ENCODE measurements around the gene SPRING1.

DNA sequence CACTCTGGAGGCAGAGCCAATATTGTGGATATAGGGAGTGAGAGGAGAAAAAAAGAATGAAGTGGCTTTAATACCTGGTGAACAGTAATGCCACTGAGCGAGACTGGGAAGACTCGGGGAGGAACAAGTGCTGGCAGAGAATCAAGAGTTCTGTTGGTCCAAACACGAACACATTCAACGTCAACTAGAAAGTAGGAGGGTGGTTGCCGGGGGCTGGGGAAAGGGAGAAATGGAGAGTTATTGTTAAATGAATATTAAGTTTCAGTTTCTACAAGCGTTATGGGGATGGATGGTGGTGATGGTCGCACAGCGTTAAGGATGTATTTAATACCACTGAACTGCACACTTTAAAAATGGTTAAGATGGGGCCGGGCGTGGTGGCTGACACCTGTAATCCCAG is 2.8 kb downstream of the SPRING1 start:
- no peak for TF ChIP-seq ZNF76 (tag by site-specific recombination; IDR thresholded peaks at IDR 0.05; ENCODE audit: borderline replicate concordance, low read depth)
- TF ChIP-seq, protein P1, sequence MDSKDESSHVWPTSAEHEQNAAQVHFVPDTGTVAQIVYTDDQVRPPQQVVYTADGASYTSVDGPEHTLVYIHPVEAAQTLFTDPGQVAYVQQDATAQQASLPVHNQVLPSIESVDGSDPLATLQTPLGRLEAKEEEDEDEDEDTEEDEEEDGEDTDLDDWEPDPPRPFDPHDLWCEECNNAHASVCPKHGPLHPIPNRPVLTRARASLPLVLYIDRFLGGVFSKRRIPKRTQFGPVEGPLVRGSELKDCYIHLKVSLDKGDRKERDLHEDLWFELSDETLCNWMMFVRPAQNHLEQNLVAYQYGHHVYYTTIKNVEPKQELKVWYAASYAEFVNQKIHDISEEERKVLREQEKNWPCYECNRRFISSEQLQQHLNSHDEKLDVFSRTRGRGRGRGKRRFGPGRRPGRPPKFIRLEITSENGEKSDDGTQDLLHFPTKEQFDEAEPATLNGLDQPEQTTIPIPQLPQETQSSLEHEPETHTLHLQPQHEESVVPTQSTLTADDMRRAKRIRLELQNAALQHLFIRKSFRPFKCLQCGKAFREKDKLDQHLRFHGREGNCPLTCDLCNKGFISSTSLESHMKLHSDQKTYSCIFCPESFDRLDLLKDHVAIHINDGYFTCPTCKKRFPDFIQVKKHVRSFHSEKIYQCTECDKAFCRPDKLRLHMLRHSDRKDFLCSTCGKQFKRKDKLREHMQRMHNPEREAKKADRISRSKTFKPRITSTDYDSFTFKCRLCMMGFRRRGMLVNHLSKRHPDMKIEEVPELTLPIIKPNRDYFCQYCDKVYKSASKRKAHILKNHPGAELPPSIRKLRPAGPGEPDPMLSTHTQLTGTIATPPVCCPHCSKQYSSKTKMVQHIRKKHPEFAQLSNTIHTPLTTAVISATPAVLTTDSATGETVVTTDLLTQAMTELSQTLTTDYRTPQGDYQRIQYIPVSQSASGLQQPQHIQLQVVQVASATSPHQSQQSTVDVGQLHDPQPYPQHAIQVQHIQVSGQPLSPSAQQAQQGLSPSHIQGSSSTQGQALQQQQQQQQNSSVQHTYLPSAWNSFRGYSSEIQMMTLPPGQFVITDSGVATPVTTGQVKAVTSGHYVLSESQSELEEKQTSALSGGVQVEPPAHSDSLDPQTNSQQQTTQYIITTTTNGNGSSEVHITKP (tag by site-specific recombination; IDR thresholded peaks at IDR 0.05), result no peak
- TF ChIP-seq, protein P2, sequence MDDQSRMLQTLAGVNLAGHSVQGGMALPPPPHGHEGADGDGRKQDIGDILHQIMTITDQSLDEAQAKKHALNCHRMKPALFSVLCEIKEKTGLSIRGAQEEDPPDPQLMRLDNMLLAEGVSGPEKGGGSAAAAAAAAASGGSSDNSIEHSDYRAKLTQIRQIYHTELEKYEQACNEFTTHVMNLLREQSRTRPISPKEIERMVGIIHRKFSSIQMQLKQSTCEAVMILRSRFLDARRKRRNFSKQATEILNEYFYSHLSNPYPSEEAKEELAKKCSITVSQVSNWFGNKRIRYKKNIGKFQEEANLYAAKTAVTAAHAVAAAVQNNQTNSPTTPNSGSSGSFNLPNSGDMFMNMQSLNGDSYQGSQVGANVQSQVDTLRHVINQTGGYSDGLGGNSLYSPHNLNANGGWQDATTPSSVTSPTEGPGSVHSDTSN (CRISPR knock-in tag; IDR thresholded peaks at IDR 0.05), result no peak
- TF ChIP-seq, protein P3, sequence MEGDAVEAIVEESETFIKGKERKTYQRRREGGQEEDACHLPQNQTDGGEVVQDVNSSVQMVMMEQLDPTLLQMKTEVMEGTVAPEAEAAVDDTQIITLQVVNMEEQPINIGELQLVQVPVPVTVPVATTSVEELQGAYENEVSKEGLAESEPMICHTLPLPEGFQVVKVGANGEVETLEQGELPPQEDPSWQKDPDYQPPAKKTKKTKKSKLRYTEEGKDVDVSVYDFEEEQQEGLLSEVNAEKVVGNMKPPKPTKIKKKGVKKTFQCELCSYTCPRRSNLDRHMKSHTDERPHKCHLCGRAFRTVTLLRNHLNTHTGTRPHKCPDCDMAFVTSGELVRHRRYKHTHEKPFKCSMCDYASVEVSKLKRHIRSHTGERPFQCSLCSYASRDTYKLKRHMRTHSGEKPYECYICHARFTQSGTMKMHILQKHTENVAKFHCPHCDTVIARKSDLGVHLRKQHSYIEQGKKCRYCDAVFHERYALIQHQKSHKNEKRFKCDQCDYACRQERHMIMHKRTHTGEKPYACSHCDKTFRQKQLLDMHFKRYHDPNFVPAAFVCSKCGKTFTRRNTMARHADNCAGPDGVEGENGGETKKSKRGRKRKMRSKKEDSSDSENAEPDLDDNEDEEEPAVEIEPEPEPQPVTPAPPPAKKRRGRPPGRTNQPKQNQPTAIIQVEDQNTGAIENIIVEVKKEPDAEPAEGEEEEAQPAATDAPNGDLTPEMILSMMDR (tag by site-specific recombination; IDR thresholded peaks at IDR 0.05), result no peak
- no peak for TF ChIP-seq ZEB2 (tag by site-specific recombination; IDR thresholded peaks at IDR 0.05)
- TF ChIP-seq ZNF239 (tag by site-specific recombination; IDR thresholded peaks at IDR 0.05), result no peak
- no peak for TF ChIP-seq ZNF311 (tag by site-specific recombination; IDR thresholded peaks at IDR 0.05; ENCODE audit: borderline replicate concordance)
- no peak for TF ChIP-seq YY2 (tag by site-specific recombination; IDR thresholded peaks at IDR 0.05)
- TF ChIP-seq, protein P4, sequence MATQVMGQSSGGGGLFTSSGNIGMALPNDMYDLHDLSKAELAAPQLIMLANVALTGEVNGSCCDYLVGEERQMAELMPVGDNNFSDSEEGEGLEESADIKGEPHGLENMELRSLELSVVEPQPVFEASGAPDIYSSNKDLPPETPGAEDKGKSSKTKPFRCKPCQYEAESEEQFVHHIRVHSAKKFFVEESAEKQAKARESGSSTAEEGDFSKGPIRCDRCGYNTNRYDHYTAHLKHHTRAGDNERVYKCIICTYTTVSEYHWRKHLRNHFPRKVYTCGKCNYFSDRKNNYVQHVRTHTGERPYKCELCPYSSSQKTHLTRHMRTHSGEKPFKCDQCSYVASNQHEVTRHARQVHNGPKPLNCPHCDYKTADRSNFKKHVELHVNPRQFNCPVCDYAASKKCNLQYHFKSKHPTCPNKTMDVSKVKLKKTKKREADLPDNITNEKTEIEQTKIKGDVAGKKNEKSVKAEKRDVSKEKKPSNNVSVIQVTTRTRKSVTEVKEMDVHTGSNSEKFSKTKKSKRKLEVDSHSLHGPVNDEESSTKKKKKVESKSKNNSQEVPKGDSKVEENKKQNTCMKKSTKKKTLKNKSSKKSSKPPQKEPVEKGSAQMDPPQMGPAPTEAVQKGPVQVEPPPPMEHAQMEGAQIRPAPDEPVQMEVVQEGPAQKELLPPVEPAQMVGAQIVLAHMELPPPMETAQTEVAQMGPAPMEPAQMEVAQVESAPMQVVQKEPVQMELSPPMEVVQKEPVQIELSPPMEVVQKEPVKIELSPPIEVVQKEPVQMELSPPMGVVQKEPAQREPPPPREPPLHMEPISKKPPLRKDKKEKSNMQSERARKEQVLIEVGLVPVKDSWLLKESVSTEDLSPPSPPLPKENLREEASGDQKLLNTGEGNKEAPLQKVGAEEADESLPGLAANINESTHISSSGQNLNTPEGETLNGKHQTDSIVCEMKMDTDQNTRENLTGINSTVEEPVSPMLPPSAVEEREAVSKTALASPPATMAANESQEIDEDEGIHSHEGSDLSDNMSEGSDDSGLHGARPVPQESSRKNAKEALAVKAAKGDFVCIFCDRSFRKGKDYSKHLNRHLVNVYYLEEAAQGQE (tag by site-specific recombination; IDR thresholded peaks at IDR 0.05), result no peak
- TF ChIP-seq ZNF214 (tag by site-specific recombination; IDR thresholded peaks at IDR 0.05; ENCODE audit: borderline replicate concordance), result no peak
- no peak for TF ChIP-seq ZNF776 (tag by site-specific recombination; IDR thresholded peaks at IDR 0.05; ENCODE audit: borderline replicate concordance)
